DMS53 treated with DMSO at 0.1 percent for 48 hours (cell line): ENCODE measurements around the gene PLCXD3.

Experiments used
- DNase-seq: peaks from one replicate; lab custom pipeline; 2025; ENCODE audit not compliant: unreplicated experiment; lab: John Stamatoyannopoulos, UW

The PLCXD3 gene

DNA sequence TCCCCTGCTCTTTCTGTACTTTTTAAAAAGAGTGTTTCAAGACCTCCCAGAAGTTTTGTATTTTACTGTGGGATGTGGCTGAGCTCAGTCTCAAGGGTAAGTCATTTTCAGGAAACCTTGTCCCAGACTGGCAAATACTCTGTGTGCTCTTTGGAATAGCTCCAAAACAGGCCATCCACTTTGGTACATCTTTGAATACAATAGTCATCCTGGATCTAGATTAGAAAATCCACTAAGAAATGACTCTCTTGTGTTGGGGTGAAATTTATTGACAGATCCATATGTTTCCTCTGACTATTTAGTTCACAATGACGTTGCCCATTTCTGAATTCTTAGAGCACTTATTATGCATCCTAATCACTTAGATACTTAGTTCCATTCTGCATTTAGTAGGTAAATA, 95.2 kb downstream of the PLCXD3 start:
- no peak for DNase-seq

DNA sequence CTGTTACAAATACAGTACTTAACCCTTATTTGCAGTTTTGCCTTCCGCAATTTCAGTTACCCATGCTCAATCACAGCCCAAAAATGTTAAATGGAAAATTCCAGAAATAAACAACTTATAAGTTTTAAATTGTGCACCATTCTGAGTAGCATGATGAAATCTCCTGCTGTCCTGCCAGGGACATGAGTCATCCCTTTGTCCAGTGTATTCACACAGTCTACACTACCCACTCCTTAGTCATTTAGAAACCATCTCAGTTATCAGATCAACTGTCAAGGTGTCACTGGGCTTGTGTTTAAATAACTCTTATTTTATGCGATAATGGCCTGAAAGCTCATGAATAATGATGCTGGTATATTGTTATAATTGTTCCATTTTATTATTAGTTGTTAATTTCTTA, 95.8 kb downstream of the PLCXD3 start:
- peak; percentile 17 for DNase-seq

GRCh38 chr5:41413074-41413473, 97.3 kb downstream of the PLCXD3 start:
- no peak for DNase-seq

DNA sequence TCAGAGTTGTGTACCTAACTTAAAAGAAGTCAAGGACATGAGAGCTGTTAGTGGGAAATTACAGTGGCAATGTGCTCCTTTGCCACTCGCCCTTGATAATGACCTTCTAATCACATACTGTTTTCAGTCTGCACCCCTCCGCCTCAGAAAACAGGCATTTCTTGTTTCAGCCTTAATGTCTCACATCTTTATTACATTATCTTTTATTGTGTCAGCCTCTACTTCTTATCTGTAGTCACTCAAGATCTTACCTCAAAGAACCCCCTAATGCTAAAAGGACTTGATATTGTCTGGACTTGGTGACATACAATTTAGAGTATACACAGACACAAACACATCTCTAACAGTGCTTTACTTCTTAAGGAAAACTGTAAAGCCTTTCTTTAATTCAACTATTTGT, 97.9 kb downstream of the PLCXD3 start:
- DNase-seq = no peak

GRCh38 chr5:41410737-41411136, 99.7 kb downstream of the PLCXD3 start:
- DNase-seq = no peak

- DNase-seq = no peak
Measured at GRCh38 chr5:41410307-41410706, 100.1 kb downstream of the PLCXD3 start.

DNA sequence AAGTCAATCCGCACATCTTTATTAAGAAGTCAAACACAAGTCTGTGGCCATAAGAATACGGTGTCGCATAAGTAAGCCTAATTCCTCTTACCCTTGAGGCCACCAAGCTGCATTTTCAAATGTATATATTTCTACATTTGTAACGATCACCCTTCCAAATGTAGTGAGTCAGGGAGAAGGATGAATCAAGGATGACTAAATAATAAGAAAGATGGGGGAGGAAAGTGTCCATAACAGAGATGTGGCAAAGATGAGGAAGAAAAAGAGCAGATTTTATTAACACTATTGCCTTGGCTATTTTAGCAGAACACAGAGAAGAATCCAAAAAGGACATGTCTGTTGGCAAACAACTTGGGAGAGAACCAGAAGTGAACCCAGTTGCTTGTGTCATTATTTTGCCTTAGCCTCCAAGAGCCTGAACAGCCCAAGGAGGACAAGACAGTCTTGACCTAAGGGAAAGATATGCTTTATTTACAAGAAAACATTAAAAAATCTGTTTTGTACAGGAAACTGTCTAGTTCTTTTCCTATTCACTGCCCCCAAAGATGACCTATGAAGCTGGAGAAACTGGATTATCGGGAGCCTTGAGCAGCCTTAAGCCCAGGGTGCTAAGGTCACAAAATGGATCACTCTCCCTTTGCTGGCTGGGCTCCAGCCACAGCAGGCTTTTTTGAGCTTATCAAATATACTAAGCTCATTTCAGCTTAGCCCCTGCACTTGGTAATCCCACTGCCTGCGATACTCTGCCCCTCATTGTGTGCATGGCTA, 101.5 kb downstream of the PLCXD3 start:
- no peak for DNase-seq

DNA sequence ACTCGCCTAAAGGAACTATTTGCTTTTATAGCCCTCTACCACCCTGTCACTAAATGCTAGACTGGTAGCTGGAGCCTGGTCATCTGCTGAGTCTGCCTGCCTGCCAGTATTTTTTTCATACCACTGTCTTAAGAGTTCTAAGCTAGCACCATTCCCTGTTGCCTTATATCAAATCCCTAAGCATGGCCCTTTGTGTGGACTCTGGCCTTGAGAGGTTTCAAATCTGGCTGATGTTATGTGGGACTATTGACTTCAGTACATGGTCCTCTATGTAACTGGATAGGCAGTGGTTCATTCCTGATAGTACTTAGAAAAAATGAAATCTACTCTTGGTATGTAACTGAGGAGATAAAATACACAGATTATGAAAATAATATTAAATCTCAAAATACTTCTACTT, 103.5 kb downstream of the PLCXD3 start:
- DNase-seq = no peak

GRCh38 chr5:41406424-41406823, 104.0 kb downstream of the PLCXD3 start:
- DNase-seq = no peak

DNA sequence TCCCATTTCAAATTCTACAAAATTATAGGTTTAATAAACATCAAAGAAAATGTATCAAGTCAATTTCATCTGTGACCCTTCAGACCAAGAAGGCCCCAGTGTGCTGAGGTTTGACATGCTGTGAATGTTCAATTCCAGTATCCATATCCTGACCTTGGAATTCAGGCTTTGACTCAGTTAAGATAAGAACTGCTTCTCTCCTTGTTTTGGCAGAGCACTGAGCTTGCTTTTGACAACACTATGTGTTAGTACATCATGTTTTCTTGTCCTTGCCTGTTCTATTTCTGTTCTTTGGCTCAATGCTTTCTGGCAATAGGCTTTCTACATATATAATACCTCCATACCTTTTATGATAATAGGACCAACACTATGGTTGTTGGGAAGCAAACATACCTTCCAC, 105.6 kb downstream of the PLCXD3 start:
- no peak for DNase-seq

DNA sequence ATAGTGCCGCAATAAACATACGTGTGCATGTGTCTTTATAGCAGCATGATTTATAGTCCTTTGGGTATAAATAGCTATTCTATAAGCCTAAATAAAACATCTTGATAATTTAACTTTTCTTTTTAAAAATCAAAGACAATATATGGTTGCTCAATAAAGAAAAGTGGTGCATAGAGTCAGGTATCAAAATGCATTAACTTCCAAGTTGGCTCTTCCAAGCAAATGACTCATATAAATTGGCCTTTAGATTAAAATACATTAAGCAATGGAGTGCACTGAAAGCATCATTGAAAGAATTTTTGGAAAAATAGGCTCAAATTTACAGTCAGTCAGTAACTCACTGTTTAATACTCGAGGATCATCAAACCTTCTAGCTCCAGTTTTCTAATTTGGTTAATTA, 106.6 kb downstream of the PLCXD3 start:
- no peak for DNase-seq

GRCh38 chr5:41402845-41403244, 107.6 kb downstream of the PLCXD3 start:
- DNase-seq = no peak

- no peak for DNase-seq
Measured at GRCh38 chr5:41399839-41400238, 110.6 kb downstream of the PLCXD3 start.

DNA sequence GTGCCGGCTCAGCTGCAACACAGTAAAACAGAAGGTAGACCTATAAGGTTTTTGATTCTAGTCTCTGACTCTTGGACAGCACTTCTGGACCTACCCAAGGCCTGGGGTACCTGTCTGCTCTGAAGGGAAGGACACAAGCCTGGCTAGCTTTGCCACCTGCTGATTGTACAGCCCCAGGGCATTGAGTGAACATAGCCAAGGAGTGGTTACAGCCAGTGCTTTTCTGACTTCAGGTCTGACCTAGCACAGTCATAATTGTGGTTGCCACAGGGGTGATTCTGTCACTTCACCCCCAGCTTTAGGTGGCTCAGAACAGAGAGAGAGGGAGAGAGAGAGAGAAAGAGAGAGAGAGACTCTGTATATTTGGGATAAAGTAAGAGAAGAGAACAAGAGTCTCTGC, 118.4 kb downstream of the PLCXD3 start:
- no peak for DNase-seq

DNA sequence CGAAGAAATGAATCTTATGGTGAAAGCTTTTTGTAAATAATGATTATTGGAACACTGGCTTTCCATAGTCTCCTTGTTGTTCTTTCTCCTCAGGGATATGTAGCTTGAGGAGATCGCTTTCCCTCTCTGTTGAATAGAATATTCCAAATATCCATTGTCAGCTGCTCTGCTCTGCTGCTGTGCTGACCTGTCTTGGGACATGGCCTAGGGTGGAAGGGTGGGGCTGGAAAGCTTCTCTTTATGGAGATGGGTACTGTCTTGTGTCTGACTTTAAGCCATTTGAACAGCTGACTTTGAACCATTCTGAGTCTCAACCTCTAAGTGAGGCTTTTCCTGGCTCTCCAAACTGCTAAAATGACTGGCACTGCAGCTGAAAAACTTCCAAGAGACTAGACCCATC, 135.8 kb downstream of the PLCXD3 start:
- no peak for DNase-seq

DNA sequence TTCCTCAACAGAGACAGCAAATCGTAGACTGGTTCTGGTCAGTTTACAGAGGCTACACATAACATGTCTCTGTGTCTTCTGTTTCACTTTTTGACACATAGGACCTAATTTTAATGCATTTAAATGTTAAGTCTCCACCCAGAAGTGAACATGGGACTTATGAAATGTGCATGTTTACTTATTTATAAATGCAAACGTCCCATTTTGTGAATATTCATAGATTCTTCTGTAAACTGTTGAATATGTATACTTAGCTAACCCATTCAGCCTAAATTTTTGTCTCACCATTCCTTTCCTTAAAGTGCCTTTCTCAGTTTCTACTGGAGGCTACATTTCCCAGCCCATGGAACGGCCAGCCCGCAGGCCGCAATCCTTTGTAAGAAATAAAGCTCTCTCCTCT, 137.2 kb downstream of the PLCXD3 start:
- DNase-seq = no peak

- no peak for DNase-seq
Measured at GRCh38 chr5:41371738-41372137, 138.7 kb downstream of the PLCXD3 start.

DNA sequence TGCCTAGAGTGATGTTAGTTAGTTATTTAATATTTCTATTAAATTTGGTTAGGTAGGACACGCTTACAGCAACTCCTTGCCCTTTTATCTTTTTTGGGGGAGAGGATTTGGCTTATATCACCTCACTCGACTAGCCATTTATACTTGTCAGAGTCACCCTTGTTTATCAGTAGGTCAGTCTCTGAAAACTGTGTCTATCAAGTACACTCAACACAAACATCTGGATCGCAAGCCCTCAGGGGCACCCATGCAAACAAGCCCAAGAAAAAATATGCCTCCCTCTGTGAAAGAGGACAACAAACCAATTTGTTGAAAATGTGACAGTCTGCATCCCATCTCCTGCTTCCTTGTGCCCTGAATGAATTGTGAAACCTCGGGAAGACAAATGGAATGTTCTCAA, 139.9 kb downstream of the PLCXD3 start:
- no peak for DNase-seq

GRCh38 chr5:41369799-41370198, 140.6 kb downstream of the PLCXD3 start:
- DNase-seq = no peak

GRCh38 chr5:41368158-41368557, 142.2 kb downstream of the PLCXD3 start:
- DNase-seq = no peak

DNA sequence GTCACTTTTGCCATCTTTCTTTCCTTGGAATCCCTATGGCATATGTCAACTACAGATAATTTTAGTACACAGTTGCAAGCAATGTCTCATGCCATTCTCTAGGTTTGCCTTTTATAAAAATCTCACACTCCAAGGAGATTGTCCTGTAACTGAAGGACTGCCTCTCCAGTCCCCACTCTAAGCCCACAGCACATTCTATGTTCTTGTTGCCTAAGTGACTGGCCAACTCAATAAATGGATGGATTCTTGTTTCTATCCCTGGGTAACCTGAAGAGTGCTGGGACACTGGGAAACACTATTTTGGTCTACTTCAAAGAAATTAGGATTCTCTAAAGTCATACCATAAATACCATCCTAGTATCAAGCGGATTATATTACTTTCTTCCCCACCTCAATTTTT, 145.0 kb downstream of the PLCXD3 start:
- DNase-seq = no peak

DNA sequence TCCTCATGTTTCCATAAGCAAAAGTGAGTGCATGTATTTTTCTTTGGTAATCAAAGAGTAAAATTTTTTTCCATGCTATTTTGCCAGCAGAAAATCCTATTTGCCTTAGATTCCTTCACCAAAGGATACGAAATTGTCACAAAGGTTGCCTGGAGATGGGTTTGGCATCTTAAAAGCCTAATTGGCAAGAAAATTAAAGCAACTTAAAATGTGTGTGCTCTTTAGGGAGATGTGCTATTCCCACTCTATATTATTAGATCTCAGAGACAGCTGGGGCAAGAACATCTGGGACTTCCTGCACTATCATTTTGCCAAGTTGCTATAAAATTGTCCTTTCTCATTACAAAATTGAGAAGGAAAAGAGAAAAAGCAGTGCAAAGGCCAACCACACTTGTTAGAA, 146.1 kb downstream of the PLCXD3 start:
- no peak for DNase-seq

GRCh38 chr5:41363343-41363986, 146.9 kb downstream of the PLCXD3 start:
- no peak for DNase-seq
